Measurements from ENCODE around the gene MRPL37. TPM values are rescaled to one million over a fixed set of nuclear protein-coding genes. Genes with fewer than 3 reads are reported as not detected.

Gene MRPL37
- total and polyA plus RNA-seq, 2 donors (not counting 1 experiment from before 2014, with no cell fraction given): 9.6 to 37.0 TPM

DNA sequence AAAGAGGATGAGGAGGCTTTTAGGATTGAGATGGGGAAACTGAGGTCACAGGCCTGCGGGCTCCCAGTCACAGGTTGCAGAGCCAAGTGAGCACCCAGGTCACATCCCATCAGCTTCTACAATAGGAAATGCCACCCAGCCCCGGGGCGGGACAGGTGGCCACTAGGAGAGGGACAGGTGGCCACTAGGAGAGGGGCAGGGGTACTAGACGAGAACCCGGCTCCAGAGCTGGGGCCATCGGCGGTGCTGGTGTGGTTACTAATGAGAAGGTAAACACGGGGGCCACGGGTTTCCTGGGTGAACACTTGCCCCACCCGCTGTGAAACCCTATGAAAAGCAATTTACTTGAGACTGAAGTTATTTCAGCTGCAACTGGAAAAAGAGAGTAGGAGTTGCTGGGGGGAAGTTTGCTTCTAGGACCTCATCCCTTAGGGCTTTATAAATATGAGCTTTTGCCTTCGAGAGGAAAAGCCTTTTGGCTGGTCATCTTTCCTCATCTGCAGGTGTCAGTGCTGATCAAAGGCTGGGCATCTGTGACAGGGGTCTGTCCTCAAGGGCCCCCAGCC, 52.5 kb downstream of the MRPL37 start:
- Histone ChIP-seq H4K20me1 (ENCODE audit: control insufficient read depth, insufficient read depth, low read length, poor library complexity, severe bottlenecking) (no peaks in the 10 kb centered on the region), H2AFZ (ENCODE audit: insufficient read depth, low read depth, low read length, poor library complexity, severe bottlenecking) (no peak overlapping the region), H3K4me1 (ENCODE audit: control insufficient read depth in 2 of 2, insufficient read depth in 2 of 2, low read length in 2 of 2) (no peaks in the 10 kb centered on the region), H3K4me2 (replicated peaks; ENCODE audit: low read depth, low read length, poor library complexity, severe bottlenecking) (no peak overlapping the region), H3K9me3 (ENCODE audit: control extremely low read depth in 1 of 3, control insufficient read depth in 2 of 3, insufficient read depth in 1 of 3, low read length in 2 of 3) (no peaks in the 10 kb centered on the region), H3K4me3 (ENCODE audit: control extremely low read depth in 1 of 5, extremely low read depth in 1 of 5, insufficient read depth in 1 of 5, low read depth in 2 of 5, low read length in 4 of 5) (no peak overlapping the region), H3K27me3 (replicated peaks in 1 of 4; ENCODE audit: control extremely low read depth in 1 of 4, control insufficient read depth in 3 of 4, insufficient read depth in 4 of 4, low read length in 3 of 4) (no peaks in the 10 kb centered on the region), H3K36me3 (replicated peaks in 1 of 2; ENCODE audit: control extremely low read depth in 1 of 2, control insufficient read depth in 1 of 2, extremely low read depth in 1 of 2, insufficient read depth in 2 of 2, low read length in 1 of 2) (peaks cover 0 to 4% of the 10 kb centered on the region in 2 experiments), H3K79me2 (ENCODE audit: control insufficient read depth, insufficient read depth, low read length) (no peaks in the 10 kb centered on the region), H3K9ac (ENCODE audit: low read length) (no peak overlapping the region), H3K27ac (ENCODE audit: low read length in 2 of 2) (no peak overlapping the region)
- Mint-ChIP-seq H3K9me3 (ENCODE audit: insufficient read depth) (no peaks in the 10 kb centered on the region), H3K27ac (no peak overlapping the region), H3K4me1 (no peaks in the 10 kb centered on the region), H3K27me3 (no peaks in the 10 kb centered on the region), H3K4me3 (no peak overlapping the region)
- intact Hi-C loops (cut with micrococcal nuclease): no loop called here
- TF ChIP-seq, protein P1, sequence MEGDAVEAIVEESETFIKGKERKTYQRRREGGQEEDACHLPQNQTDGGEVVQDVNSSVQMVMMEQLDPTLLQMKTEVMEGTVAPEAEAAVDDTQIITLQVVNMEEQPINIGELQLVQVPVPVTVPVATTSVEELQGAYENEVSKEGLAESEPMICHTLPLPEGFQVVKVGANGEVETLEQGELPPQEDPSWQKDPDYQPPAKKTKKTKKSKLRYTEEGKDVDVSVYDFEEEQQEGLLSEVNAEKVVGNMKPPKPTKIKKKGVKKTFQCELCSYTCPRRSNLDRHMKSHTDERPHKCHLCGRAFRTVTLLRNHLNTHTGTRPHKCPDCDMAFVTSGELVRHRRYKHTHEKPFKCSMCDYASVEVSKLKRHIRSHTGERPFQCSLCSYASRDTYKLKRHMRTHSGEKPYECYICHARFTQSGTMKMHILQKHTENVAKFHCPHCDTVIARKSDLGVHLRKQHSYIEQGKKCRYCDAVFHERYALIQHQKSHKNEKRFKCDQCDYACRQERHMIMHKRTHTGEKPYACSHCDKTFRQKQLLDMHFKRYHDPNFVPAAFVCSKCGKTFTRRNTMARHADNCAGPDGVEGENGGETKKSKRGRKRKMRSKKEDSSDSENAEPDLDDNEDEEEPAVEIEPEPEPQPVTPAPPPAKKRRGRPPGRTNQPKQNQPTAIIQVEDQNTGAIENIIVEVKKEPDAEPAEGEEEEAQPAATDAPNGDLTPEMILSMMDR (IDR thresholded peaks at IDR 0.05): no peak
- no peak for TF ChIP-seq EZH2 (IDR thresholded peaks at IDR 0.05; ENCODE audit: borderline replicate concordance, insufficient read depth, low read depth, low read length, poor library complexity, severe bottlenecking)
- ChIA-PET CTCF (no interaction called here), POLR2A (no interaction called here)
- 95% methylated on average over 8 of the region's 11 CpGs for WGBS (ENCODE audit: insufficient coverage)
- no peak for ATAC-seq (ENCODE audit: low read depth)
- DNase-seq: no peak

DNA sequence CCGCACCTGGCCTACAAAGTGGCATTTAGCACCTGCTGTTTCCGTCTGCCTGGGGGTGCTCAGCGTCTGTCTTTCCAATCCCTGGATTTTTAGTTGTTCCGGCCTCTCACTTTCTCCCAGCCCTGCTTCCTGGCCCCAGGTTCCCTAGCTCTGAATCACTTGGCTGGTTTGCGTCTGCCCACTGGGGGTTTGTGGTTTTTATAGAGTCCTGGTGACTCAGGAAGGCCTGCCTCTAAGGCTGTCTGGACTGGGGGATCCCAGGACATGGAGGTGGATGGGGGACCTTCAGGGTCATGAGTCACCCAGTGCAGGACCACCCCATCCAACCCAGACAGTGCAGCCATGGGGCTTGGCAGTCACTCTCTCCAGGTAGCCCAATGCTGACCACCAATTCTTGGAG, 53.5 kb downstream of the MRPL37 start:
- ATAC-seq (ENCODE audit: low read depth): no peak
- Mint-ChIP-seq H3K27me3 (no peaks in the 10 kb centered on the region), H3K27ac (no peak overlapping the region), H3K4me1 (no peaks in the 10 kb centered on the region), H3K4me3 (no peak overlapping the region), H3K9me3 (ENCODE audit: insufficient read depth) (no peaks in the 10 kb centered on the region)
- no peaks in the 10 kb centered on the region for H3K27me3 ChIP-seq (replicated peaks in 1 of 4; ENCODE audit: control extremely low read depth in 1 of 4, control insufficient read depth in 3 of 4, insufficient read depth in 4 of 4, low read length in 3 of 4)
- DNase-seq: no peak
- H3K4me3 ChIP-seq (ENCODE audit: control extremely low read depth in 1 of 5, extremely low read depth in 1 of 5, insufficient read depth in 1 of 5, low read depth in 2 of 5, low read length in 4 of 5): no peak overlapping the region
- intact Hi-C loops (cut with micrococcal nuclease): no loop called here
- ChIA-PET CTCF (no interaction called here), POLR2A (no interaction called here)
- no peak overlapping the region for H2AFZ ChIP-seq (ENCODE audit: insufficient read depth, low read depth, low read length, poor library complexity, severe bottlenecking)
- H3K79me2 ChIP-seq (ENCODE audit: control insufficient read depth, insufficient read depth, low read length): no peaks in the 10 kb centered on the region
- no peak overlapping the region for H3K9ac ChIP-seq (ENCODE audit: low read length)
- H4K20me1 ChIP-seq (ENCODE audit: control insufficient read depth, insufficient read depth, low read length, poor library complexity, severe bottlenecking): no peaks in the 10 kb centered on the region
- no peaks in the 10 kb centered on the region for H3K9me3 ChIP-seq (ENCODE audit: control extremely low read depth in 1 of 3, control insufficient read depth in 2 of 3, insufficient read depth in 1 of 3, low read length in 2 of 3)
- H3K27ac ChIP-seq (ENCODE audit: low read length in 2 of 2): no peak overlapping the region
- H3K4me2 ChIP-seq (replicated peaks; ENCODE audit: low read depth, low read length, poor library complexity, severe bottlenecking): no peak overlapping the region
- WGBS (ENCODE audit: insufficient coverage): 73% methylated on average over 5 of the region's 5 CpGs
- H3K4me1 ChIP-seq (ENCODE audit: control insufficient read depth in 2 of 2, insufficient read depth in 2 of 2, low read length in 2 of 2): no peaks in the 10 kb centered on the region
- peaks cover 0 to 4% of the 10 kb centered on the region in 2 experiments for H3K36me3 ChIP-seq (replicated peaks in 1 of 2; ENCODE audit: control extremely low read depth in 1 of 2, control insufficient read depth in 1 of 2, extremely low read depth in 1 of 2, insufficient read depth in 2 of 2, low read length in 1 of 2)
- no peak for TF ChIP-seq EZH2 (IDR thresholded peaks at IDR 0.05; ENCODE audit: borderline replicate concordance, insufficient read depth, low read depth, low read length, poor library complexity, severe bottlenecking)
- TF ChIP-seq, protein P1 (IDR thresholded peaks at IDR 0.05): no peak
